HuH-7 (cell line): ENCODE results near the gene NRF1.

Source experiments
- DNase-seq: peaks from one replicate; pipeline ENCODE4 v3.0.0; 2011; ENCODE audit warnings: low spot score

The NRF1 gene

DNA sequence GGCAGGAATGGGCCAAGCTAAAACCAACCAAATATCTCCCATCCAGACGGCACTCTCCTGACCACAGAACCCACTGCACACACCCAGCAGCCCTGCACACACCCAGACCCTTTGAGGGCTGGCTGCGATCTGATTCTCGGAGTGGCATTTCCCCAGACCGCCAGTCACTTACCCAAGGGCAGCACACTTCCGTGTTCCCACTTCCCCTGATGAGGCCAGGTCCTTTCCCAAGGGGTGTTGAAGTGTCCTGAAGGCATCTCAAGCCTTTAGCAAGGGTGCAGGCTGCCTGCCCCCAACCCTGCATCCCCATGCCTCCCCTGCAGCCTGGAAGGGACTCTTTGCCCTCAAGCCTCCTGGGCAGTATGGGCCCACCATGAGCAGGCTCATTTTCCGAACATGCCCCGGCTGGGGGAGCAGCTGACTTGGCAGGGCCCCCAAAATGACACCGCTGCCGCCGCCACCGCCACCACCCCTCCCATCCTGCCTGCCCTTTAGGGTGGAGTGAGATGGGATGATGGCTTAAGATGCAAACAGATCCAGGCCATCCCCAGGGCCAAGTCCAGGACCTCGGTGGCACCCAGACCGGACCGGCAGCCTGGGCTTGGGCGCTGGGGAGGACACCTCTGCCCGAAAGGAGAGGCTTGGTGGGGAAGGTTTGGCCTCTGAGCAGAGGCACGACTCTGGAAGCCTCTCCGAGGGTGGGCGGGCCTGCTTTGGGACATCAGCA is 159.8 kb downstream of the NRF1 start:
- DNase-seq, result no peak

- no peak for DNase-seq
These were observed 160.5 kb downstream of the NRF1 start for GRCh38 chr7:129771928-129772479.

GRCh38 chr7:129772646-129773280 is 161.2 kb downstream of the NRF1 start:
- no peak for DNase-seq

GRCh38 chr7:129773328-129773731 is 161.8 kb downstream of the NRF1 start:
- DNase-seq, result no peak

DNA sequence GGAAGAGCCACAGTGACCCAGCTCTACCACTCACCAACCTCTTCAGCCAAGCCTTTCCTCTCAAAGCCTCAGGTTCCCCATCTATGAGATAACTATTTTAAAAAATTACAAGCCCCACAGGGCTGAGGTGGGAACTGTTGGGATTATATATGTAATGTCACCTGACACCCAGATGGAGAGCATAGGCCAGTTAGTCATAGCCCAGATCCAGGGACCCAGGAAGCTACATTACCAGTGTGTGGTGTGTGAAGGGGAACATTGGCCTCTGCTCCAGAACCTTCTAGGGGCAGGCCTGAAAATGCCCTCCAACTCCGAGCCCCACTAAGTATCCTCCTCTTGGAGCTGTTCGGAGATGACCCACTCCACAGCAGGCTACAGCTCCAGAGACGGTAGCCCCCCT is 162.4 kb downstream of the NRF1 start:
- no peak for DNase-seq

- no peak for DNase-seq
These were observed 162.8 kb downstream of the NRF1 start for GRCh38 chr7:129774359-129774758.

- no peak for DNase-seq
These were observed 163.6 kb downstream of the NRF1 start for GRCh38 chr7:129774871-129775694.

DNA sequence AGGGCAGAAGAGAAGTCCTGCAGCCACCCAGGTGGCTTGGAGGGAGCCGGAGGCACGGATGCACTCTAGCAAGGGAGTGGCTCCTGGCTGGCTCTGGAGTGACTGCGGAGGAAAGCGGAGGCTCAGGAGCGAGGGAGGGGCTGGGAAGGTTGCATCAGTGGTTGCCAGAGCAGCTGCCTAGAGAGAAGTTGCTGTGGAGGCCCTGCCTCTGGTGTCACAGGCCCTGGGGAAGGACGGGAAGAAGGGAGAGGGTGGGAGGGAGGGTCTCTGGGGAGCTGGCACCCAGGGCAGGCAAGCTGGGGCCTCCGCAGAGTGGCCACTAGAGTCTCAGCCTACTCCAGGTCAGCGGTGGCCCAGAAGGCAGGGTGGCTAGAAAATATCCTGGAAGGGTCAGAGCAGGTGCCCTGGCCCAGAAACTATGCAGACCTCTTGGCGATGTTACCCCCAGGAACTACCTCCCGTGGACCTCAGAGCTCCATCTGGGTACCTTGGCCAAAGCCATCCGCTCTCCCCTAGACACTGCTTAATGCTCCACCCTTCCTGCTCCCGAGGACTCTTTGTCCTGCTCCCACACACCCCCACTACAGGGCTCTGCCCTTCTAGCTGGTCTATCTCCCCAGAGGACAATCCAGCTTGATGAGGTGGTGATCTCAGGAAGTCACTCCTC is 164.3 kb downstream of the NRF1 start:
- DNase-seq, result no peak

GRCh38 chr7:129776362-129776722 is 164.8 kb downstream of the NRF1 start:
- no peak for DNase-seq

- DNase-seq, result no peak
These were observed 165.8 kb downstream of the NRF1 start for GRCh38 chr7:129777195-129777844.

DNA sequence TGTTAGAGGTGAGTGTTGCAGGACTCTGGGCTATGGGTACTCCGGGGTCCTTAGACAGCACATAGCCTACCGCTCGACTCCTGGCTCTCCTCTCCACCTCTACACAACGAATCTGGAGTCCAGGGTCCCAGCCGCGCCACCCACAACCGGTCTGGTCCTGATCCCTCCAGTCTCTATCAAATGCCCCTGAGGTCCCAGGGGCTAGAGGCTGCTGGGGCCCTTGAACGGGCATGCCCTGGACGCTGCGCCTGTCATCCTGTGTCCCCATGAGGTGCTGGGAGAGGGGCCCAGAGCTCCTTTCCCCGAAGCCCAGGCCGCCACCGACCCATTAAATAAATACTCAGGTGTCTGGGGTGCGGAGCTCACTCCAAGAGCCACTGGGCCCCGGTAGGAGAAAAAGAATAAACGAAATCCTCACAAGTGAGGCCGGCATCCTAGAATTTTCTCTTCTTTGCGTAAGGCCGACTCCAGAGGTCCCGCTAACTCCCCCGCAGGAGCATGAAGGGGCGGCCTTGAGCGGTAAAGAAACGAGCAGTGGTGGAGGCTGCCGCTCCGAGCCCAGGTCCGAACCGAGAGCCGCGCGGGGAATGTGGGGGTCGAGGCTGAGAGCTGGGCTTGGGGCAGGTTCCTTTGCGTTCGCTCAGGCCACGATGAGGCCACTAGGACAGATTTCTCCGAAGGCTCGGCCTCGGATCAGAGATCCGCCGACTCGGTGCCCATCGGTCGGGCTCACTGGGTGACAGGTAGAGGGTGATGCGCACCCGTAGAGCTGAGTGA is 166.7 kb downstream of the NRF1 start:
- DNase-seq, result no peak

GRCh38 chr7:129778770-129779601 is 167.5 kb downstream of the NRF1 start:
- DNase-seq, result peak; percentile 71

GRCh38 chr7:129779602-129780256 is 168.2 kb downstream of the NRF1 start:
- peak; percentile 82 for DNase-seq

GRCh38 chr7:129780257-129780973 is 168.9 kb downstream of the NRF1 start:
- DNase-seq, result peak; percentile 100

DNA sequence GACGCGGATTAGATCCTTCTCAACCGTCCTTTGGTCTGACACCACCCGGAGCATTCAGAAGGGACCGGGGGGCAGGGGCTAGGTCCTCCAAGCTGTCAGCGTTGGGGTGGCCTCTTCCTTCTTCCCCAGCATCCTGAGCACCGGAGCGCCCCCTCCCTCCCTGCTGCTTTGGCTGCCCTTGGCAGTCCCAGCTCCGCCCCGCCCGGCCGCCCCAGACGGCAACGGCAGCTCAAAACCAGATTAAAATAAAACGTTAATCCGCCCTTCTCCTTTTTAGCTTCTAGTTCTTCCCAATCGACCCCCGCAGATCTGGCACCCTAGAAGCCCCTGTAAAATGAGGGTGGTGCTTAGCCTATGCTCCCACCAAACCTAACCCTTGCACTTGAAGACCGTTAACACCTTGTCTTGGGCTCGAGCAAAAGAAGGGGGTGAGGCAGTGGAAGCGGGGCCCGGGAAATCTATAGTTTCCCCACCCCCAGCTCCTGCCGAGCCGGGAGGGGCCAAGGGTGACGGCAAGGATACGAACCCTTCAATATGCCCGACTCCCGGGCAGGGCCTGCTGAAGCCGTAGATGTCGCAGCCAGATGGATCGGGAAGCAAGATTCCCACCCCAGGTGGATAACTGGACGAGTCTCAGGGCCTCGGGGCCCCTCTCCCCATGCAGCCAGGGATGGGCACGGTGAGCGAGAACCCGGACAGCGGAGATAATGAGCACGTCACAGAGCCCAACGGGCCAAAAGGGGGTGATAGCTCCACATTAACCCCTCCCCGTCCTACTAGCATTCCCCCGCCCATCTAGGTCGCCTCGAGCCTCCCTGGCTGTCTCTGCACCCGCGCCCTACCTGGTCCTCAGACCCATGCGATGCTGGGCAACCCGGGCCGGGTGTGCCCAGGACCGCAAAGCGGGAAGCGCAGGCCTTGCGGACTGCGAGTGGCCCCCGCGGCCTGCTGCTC is 169.7 kb downstream of the NRF1 start:
- peak; percentile 71 for DNase-seq

- no peak for DNase-seq
These were observed 170.7 kb downstream of the NRF1 start for GRCh38 chr7:129781928-129782817.
